Right lobe of liver (tissue), 6 donors: Measurements from ENCODE around the gene CYP2D6. TPM values are rescaled to one million over a fixed set of nuclear protein-coding genes. Genes with fewer than 3 reads are reported as not detected.
A peak's percentile ranks its signal among the peaks of the same experiment; 100 is the strongest.

Source experiments
- ATAC-seq, 4 donors: fragments of 200-7000 bp; cut with Tn5 transposase; one replicate each; pipeline ENCODE4 v1.9.1; 2020; ENCODE audit warnings: mild to moderate bottlenecking in 4 of 4, moderate library complexity in 4 of 4
- DNase-seq, 3 donors: peaks; one replicate each; pipeline ENCODE4 v3.0.0-alpha.2; 2020
- H3K27ac ChIP-seq, 3 donors: fragments of 200-600 bp; one replicate each; pipeline ENCODE4 v1.8.0; 2022
- H3K27me3 ChIP-seq, 2 donors: fragments of 200-600 bp; one replicate each; pipeline ENCODE4 v1.8.0; 2022
- H3K36me3 ChIP-seq, 4 donors: fragments of 200-600 bp; sonication (generic) in 1 of 4; one replicate each; pipeline versions ENCODE4 v1.5.1 to v1.8.0; 2017 to 2022; ENCODE audit warnings: control low read depth in 1 of 4
- H3K4me1 ChIP-seq, 4 donors: fragments of 200-600 bp; sonication (generic) in 1 of 4; one replicate each; pipeline versions ENCODE4 v1.5.1 to v1.8.0; 2017 to 2022; ENCODE audit warnings: control low read depth in 1 of 4
- H3K4me3 ChIP-seq, 3 donors: fragments of 200-600 bp; one replicate each; pipeline ENCODE4 v1.8.0; 2022
- H3K9me3 ChIP-seq, 4 donors: fragments of 200-600 bp; sonication (generic) in 1 of 4; one replicate each; pipeline versions ENCODE4 v1.5.1 to v1.8.0; 2017 to 2022; ENCODE audit warnings: control low read depth in 1 of 4
- POLR2A ChIP-seq: fragments of 450-650 bp; IDR thresholded peaks from one replicate; pipeline ENCODE4 v1.6.1; 2017; ENCODE audit warnings: antibody characterized with exemption, mild to moderate bottlenecking
- WGBS: methylation state at CpG from one replicate; pipeline ENCODE4 v1.1.6; 2018; ENCODE audit warnings: low coverage, low lambda C conversion rate; ENCODE audit not compliant: insufficient coverage; ENCODE audit errors: missing lambda C conversion rate; 5-methylcytosine and 5-hydroxymethylcytosine counted together
- intact Hi-C, 2 donors: fragments of 100-400 bp; cut with DNase I; formaldehyde crosslinking; loops; one replicate each; pipeline versions ENCODE4 v1.11.2 to v1.14.1; 2022
- total RNA-seq, 6 experiments: library from RNA; depleted of rRNA in 2 of 6; stranded (reverse); fragments of >200 nt in 2 of 6; fragmentation: NEBNext Ultra II Directional in 3 of 6; extraction: Animal tissue kit (Norgen Biotek cat#: 25700) in 3 of 6; gene quantifications; one replicate each; pipeline versions ENCODE4 v1.1.0 to v1.2.4, GENCODE V29; 2016 to 2023
- TF ChIP-seq, protein P1 (sequence below), 4 donors: fragments of 200-600 bp in 3 of 4; fragments of 450-650 bp in 1 of 4; IDR thresholded peaks; one replicate each; pipeline versions ENCODE4 v1.5.1 to v1.8.0; 2016 to 2022; ENCODE audit warnings: antibody characterized with exemption in 4 of 4, mild to moderate bottlenecking in 2 of 4
- donor health status: DM: no; HTN: yes; CAD: no.
- donor health status: DM: no; HTN: no; CAD: no.
- donor health status: DM: no; HTN: no; CAD: no.
- donor health status: DM: no; HTN: yes; CAD: no.
- donor health status: DM: no; HTN: yes; CAD: no.

The CYP2D6 gene
- total RNA-seq, 6 experiments from 2014 or later = 104 to 400 (median 283) TPM

GRCh38 chr22:42160830-42161696, 30.5 kb upstream of the CYP2D6 start:
- intact Hi-C loops = loop anchor here in 1 of 2 donors (10.0 kb wide), 1 partner anchor 104 kb away; no protein-coding TSS in a partner anchor
- Histone ChIP-seq H3K4me3 (no peak overlapping the region), H3K36me3 (no peaks in the 10 kb centered on the region), H3K27ac (no peak overlapping the region), H3K27me3 (no peaks in the 10 kb centered on the region), H3K4me1 (no peaks in the 10 kb centered on the region), H3K9me3 (no peaks in the 10 kb centered on the region)
- TF ChIP-seq, protein P1, sequence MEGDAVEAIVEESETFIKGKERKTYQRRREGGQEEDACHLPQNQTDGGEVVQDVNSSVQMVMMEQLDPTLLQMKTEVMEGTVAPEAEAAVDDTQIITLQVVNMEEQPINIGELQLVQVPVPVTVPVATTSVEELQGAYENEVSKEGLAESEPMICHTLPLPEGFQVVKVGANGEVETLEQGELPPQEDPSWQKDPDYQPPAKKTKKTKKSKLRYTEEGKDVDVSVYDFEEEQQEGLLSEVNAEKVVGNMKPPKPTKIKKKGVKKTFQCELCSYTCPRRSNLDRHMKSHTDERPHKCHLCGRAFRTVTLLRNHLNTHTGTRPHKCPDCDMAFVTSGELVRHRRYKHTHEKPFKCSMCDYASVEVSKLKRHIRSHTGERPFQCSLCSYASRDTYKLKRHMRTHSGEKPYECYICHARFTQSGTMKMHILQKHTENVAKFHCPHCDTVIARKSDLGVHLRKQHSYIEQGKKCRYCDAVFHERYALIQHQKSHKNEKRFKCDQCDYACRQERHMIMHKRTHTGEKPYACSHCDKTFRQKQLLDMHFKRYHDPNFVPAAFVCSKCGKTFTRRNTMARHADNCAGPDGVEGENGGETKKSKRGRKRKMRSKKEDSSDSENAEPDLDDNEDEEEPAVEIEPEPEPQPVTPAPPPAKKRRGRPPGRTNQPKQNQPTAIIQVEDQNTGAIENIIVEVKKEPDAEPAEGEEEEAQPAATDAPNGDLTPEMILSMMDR (IDR thresholded peaks at IDR 0.05) = no peak
- TF ChIP-seq POLR2A = no peak
- WGBS = 83% methylated on average over 11 of the region's 18 CpGs
- DNase-seq = no peak
- no peak for ATAC-seq

GRCh38 chr22:42160251-42160650, 29.6 kb upstream of the CYP2D6 start:
- Histone ChIP-seq H3K9me3 (no peaks in the 10 kb centered on the region), H3K27ac (no peak overlapping the region), H3K4me3 (no peak overlapping the region), H3K4me1 (no peaks in the 10 kb centered on the region), H3K36me3 (no peaks in the 10 kb centered on the region), H3K27me3 (no peaks in the 10 kb centered on the region)
- intact Hi-C loops = loop anchor here in 1 of 2 donors (10.0 kb wide), 1 partner anchor 105 kb away; no protein-coding TSS in a partner anchor
- TF ChIP-seq, protein P1 (IDR thresholded peaks at IDR 0.05) = no peak
- TF ChIP-seq POLR2A = no peak
- no peak for DNase-seq
- ATAC-seq = no peak
- 70% methylated on average over 3 of the region's 4 CpGs for WGBS

DNA sequence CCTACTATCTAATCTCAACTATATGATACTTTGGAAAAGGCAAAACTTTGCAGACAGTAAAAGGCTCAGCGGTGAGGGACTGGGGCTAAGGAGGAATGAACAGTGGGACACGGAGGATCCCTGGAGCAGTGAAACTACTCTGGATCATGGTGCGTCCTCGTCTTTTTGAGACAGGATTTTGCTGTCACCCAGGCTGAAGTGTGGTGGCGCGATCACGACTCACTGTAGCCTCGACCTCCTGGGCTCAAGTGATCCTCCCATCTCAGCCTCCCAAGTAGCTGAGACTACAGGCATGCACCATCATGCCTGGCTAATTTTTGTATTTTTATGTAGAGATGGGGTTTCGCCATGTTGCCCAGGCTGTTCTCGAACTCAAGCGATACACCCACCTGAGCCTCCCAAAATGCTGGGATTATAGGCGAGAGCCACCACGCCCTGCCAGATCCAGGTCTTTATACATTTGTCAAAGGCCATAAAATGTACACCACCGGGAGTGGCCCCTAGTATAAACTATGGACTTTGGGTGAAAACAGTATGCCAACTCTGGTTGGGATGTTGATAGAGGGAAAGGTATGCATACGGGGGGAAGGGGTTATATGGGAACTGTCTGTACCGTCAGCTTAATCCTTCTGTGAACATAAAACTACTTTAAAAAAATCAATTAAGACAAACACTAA, 28.0 kb upstream of the CYP2D6 start:
- Histone ChIP-seq H3K4me3 (no peak overlapping the region), H3K27me3 (no peaks in the 10 kb centered on the region), H3K4me1 (peaks cover 0 to 5% (median 0%) of the 10 kb centered on the region in 4 donors), H3K9me3 (no peaks in the 10 kb centered on the region), H3K27ac (no peak overlapping the region), H3K36me3 (no peaks in the 10 kb centered on the region)
- TF ChIP-seq, protein P1 (IDR thresholded peaks at IDR 0.05) = no peak
- no peak for TF ChIP-seq POLR2A
- DNase-seq (no peak), ATAC-seq (no peak)
- intact Hi-C loops = no loop called here
- 92% methylated on average over 6 of the region's 16 CpGs for WGBS

DNA sequence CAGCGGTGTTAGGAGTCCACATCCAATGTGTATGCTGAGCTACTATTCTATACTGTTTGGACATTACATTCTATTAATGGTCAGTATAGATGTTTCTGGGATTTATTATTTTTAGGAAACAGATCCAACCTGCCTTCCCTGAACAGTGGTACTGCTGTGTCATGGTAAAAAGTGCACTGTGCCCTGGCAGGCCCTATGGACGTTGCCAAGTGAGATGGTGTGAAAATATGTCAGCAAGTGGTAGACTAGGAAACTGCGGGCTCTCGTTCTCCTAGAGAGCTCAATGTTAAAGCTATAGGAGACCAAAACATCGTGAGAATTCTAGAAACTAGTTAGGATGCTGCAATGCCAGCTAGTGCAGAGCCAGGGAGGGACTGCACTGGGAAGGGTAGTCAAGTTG, 26.0 kb upstream of the CYP2D6 start:
- ATAC-seq = peak in 1 of 4 donors; percentile 19
- intact Hi-C loops = no loop called here
- no peaks in the 10 kb centered on the region for H3K27me3 ChIP-seq

More for the DNA sequence above, 26.0 kb upstream of the CYP2D6 start:
- peaks cover 0 to 5% (median 0%) of the 10 kb centered on the region in 4 donors for H3K4me1 ChIP-seq
- no peak for DNase-seq
- TF ChIP-seq, protein P1 (IDR thresholded peaks at IDR 0.05) = no peak
- TF ChIP-seq POLR2A = no peak
- H3K36me3 ChIP-seq = no peaks in the 10 kb centered on the region
- no peak overlapping the region for H3K27ac ChIP-seq
- H3K4me3 ChIP-seq = no peak overlapping the region
- H3K9me3 ChIP-seq = no peaks in the 10 kb centered on the region
- WGBS = 69% methylated on average over 5 of the region's 5 CpGs
